Adipose tissue (tissue), 3 donors: ENCODE measurements around the gene GRIA1. TPM values are rescaled to one million over a fixed set of nuclear protein-coding genes. Genes with fewer than 3 reads are reported as not detected.

ENCODE experiments used
- H3K27ac ChIP-seq: one replicate; pipeline ENCODE4 v1.5.1; 2013; ENCODE audit warnings: low read depth, low read length
- WGBS, 3 donors: extraction: QIAGEN DNeasy Blood & Tissue Kit; methylation state at CpG; one replicate each; pipeline ENCODE4 v1.1.7; 2013; 5-methylcytosine and 5-hydroxymethylcytosine counted together
- polyA plus RNA-seq, 3 donors: library from polyadenylated mRNA; stranded (reverse); fragments of 200-250 nt; gene quantifications; one replicate each; pipeline ENCODE4 v1.2.3, GENCODE V29; 2013
- donor health status: healthy with polysubstance abuse.
- donor health status: Bipolar disorder and iron deficiency.
- donor health status: healthy.

The GRIA1 gene
- under 1 TPM; 0.02 to 0.45 (median 0.18) TPM for polyA plus RNA-seq

GRCh38 chr5:153490118-153491037 lies at the start of gene GRIA1:
Gene GRIA1, plus strand, starts transcription at chr5:153490670.
- 9 to 14% (median 12%) methylated on average over 20 of the region's 20 CpGs for WGBS, 3 donors

GRCh38 chr5:153445875-153446579 lies 44.4 kb upstream of the GRIA1 start:
- H3K27ac ChIP-seq: no peak overlapping the region
- 26 to 52% (median 45%) methylated on average over 9 of the region's 9 CpGs for WGBS, 3 donors

More at GRCh38 chr5:153490118-153491037, at the start of gene GRIA1:
- no peak within 1 kb of the TSS for H3K27ac ChIP-seq

GRCh38 chr5:153447534-153447933 lies 42.9 kb upstream of the GRIA1 start:
- H3K27ac ChIP-seq: no peak overlapping the region
- 77 to 82% (median 78%) methylated on average over 8 of the region's 8 CpGs for WGBS, 3 donors

GRCh38 chr5:153456354-153456753 lies 34.1 kb upstream of the GRIA1 start:
- H3K27ac ChIP-seq: no peak overlapping the region
- WGBS, 3 donors: 24 to 60% (median 54%) methylated on average over 2 of the region's 2 CpGs

GRCh38 chr5:153456993-153457392 lies 33.5 kb upstream of the GRIA1 start:
- 85 to 92% (median 91%) methylated on average over 1 of the region's 1 CpG for WGBS, 3 donors
- no peak overlapping the region for H3K27ac ChIP-seq

- H3K27ac ChIP-seq: no peak overlapping the region
Observed at GRCh38 chr5:153458268-153458667, 32.2 kb upstream of the GRIA1 start.

- H3K27ac ChIP-seq: no peak overlapping the region
Observed at GRCh38 chr5:153459051-153459743, 31.3 kb upstream of the GRIA1 start.

GRCh38 chr5:153460421-153460820 lies 30.0 kb upstream of the GRIA1 start:
- 78 to 93% (median 81%) methylated on average over 3 of the region's 3 CpGs for WGBS, 3 donors
- no peak overlapping the region for H3K27ac ChIP-seq

- WGBS, 3 donors: 76 to 83% (median 79%) methylated on average over 2 of the region's 2 CpGs
- H3K27ac ChIP-seq: no peak overlapping the region
Observed at GRCh38 chr5:153461341-153461740, 29.1 kb upstream of the GRIA1 start.

GRCh38 chr5:153463806-153464205 lies 26.7 kb upstream of the GRIA1 start:
- no peak overlapping the region for H3K27ac ChIP-seq
- 46 to 61% (median 55%) methylated on average over 2 of the region's 2 CpGs for WGBS, 3 donors

- no peak overlapping the region for H3K27ac ChIP-seq
Observed at GRCh38 chr5:153467546-153467945, 22.9 kb upstream of the GRIA1 start.

- H3K27ac ChIP-seq: no peak overlapping the region
- 79 to 91% (median 87%) methylated on average over 3 of the region's 3 CpGs for WGBS, 3 donors
Observed at GRCh38 chr5:153469423-153469822, 21.0 kb upstream of the GRIA1 start.

GRCh38 chr5:153470736-153471135 lies 19.7 kb upstream of the GRIA1 start:
- no peak overlapping the region for H3K27ac ChIP-seq
- WGBS, 3 donors: 47 to 55% (median 54%) methylated on average over 4 of the region's 4 CpGs

GRCh38 chr5:153476767-153477166 lies 13.7 kb upstream of the GRIA1 start:
- no peak overlapping the region for H3K27ac ChIP-seq
- WGBS, 3 donors: 35 to 64% (median 50%) methylated on average over 1 of the region's 1 CpG

GRCh38 chr5:153480401-153480800 lies 10.1 kb upstream of the GRIA1 start:
- no peak overlapping the region for H3K27ac ChIP-seq

GRCh38 chr5:153483482-153483881 lies 7.0 kb upstream of the GRIA1 start:
- 67 to 89% (median 82%) methylated on average over 4 of the region's 4 CpGs for WGBS, 3 donors
- H3K27ac ChIP-seq: no peak overlapping the region

GRCh38 chr5:153485641-153486040 lies 4.8 kb upstream of the GRIA1 start:
- no peak overlapping the region for H3K27ac ChIP-seq
- WGBS, 3 donors: 71 to 84% (median 76%) methylated on average over 2 of the region's 2 CpGs

- no peak overlapping the region for H3K27ac ChIP-seq
- WGBS, 3 donors: 59 to 63% (median 61%) methylated on average over 2 of the region's 2 CpGs
Observed at GRCh38 chr5:153486771-153487170, 3.7 kb upstream of the GRIA1 start.

- H3K27ac ChIP-seq: no peak overlapping the region
- 54 to 82% (median 75%) methylated on average over 3 of the region's 3 CpGs for WGBS, 3 donors
Observed at GRCh38 chr5:153489611-153490010, 859 bp upstream of the GRIA1 start.
